LNCaP clone FGC (cell line): ENCODE data around the gene OLFM3.

Source experiments
- DNase-seq: peaks from one replicate; pipeline ENCODE4 v3.0.0-alpha.2; 2011; ENCODE audit warnings: low read depth
- H3K4me3 ChIP-seq: 2 replicates; pipeline ENCODE4 v1.5.1; 2011; ENCODE audit warnings: mild to moderate bottlenecking, low read depth, low read length, control low read depth
- CTCF ChIP-seq: IDR thresholded peaks from 2 replicates; pipeline ENCODE4 v1.5.1; 2012; ENCODE audit warnings: mild to moderate bottlenecking; ENCODE audit not compliant: control insufficient read depth, insufficient read depth; ENCODE audit errors: extremely low read depth

Gene OLFM3

GRCh38 chr1:101929343-101929742 lies 67.4 kb downstream of the OLFM3 start:
- no peak for DNase-seq
- H3K4me3 ChIP-seq: no peak overlapping the region
- TF ChIP-seq CTCF: no peak

DNA sequence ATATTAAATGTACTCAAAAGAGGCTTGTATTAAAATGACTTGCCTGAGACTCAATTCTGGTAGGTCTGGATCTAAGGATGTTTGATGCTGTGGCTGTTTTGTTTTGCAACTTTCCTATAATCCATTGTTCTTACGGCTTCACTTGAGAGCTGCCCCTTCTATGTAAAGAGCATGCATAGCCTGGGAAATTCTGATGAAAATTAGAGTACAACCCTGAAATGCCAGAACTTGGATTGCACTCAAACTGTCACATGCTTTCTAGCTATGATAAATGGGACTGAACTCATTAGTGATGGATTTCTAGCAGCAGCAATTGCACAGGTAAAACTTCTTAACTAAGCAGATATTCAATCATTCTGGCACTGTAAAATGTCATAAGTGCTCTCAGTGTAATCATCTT lies 67.9 kb downstream of the OLFM3 start:
- no peak overlapping the region for H3K4me3 ChIP-seq
- no peak for DNase-seq
- TF ChIP-seq CTCF: no peak

DNA sequence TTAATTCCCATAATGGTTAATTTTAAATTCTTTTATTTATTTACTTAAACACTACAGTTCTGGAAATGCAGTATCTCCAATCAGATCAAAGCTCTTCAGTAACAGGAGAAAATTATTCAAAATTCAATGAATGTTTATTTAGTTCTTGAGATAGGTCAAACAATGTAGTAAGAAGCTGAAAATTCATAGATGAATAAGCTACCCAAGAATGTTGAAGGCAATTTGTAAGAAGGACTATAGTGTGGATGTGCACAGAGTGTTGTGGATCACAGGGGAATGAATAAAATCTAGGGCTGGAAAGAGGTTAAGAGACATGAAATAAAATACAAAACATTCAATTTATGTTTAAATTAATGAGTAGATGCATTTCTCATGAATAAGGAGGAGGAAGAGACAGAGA lies 72.0 kb downstream of the OLFM3 start:
- no peak overlapping the region for H3K4me3 ChIP-seq
- no peak for TF ChIP-seq CTCF
- no peak for DNase-seq

DNA sequence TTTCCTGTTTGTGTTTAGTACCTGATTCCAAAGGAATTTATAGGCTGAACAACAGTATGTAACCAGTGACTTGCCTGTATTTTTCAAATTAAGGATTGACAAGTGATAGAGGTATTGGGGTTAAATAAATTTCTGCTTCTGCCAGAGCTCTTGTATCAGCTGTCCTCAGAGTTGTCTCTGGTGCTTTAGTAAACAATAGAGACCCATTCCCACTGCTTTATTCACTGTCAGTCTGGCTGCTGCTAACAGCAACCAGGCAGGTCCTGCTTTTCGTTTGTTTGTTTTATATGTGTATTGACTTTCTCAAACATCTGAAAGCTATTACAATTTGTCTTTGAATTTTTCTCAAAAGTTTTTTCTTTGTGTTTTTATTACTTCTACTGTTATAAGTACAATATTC lies 76.1 kb downstream of the OLFM3 start:
- no peak for DNase-seq
- TF ChIP-seq CTCF: no peak
- H3K4me3 ChIP-seq: no peak overlapping the region

- no peak for TF ChIP-seq CTCF
- no peak for DNase-seq
- no peak overlapping the region for H3K4me3 ChIP-seq
These were observed 78.4 kb downstream of the OLFM3 start for GRCh38 chr1:101918277-101918676.

- no peak for TF ChIP-seq CTCF
- H3K4me3 ChIP-seq: no peak overlapping the region
- no peak for DNase-seq
These were observed 81.1 kb downstream of the OLFM3 start for GRCh38 chr1:101915597-101915996.

DNA sequence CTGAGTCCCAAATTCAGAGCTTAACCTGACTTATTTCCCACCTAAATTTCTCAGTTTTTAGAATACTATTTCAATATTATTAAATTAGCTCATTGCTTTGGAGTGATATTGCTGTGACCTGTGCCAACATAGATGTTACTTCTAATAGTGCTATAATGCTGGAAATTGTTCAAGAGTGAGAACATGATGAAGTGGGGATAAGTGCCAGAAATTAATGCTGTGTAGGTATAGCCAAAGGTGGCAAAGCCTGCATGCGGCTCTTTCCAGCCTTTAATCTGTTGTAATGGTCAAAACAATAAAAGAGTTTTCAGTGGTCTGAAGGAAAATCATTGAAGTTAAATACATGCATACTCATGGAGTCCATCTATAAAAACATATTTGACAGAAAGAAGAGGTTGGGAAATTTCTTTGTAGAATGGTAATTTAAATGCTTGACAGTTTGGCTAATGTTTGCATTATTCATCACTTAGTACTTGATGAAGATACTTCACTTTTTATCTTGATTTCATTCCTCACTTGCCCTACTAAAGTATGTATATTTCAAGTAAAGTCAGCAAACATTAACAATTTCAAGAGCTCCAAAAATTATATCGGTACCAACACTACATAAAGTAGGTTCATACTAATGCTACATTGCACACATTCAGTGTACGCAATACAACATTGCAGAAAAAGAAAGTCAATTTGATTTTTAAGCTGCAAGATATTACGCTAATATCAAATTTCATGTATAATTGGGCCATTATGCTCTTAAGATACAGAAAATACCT lies 82.1 kb downstream of the OLFM3 start:
- H3K4me3 ChIP-seq: no peak overlapping the region
- TF ChIP-seq CTCF: no peak
- no peak for DNase-seq
